Right renal cortex interstitium (tissue), 3 donors: Measurements from ENCODE around the gene PPM1J. TPM values are rescaled to one million over a fixed set of nuclear protein-coding genes. Genes with fewer than 3 reads are reported as not detected.

Source experiments
- DNase-seq, 3 donors: peaks; one replicate each; pipeline ENCODE4 v3.0.0-alpha.2; 2013; ENCODE audit warnings: low read depth in 3 of 3, low spot score in 2 of 3
- polyA plus RNA-seq, 3 donors: library from polyadenylated mRNA; unstranded; fragments of 120-200 nt; gene quantifications; one replicate each; pipeline ENCODE4 v1.2.1, GENCODE V29; 2013; ENCODE audit not compliant: insufficient read length in 3 of 3

Gene PPM1J
- polyA plus RNA-seq, 3 donors: 0.71 to 1.1 (median 0.93) TPM

DNA sequence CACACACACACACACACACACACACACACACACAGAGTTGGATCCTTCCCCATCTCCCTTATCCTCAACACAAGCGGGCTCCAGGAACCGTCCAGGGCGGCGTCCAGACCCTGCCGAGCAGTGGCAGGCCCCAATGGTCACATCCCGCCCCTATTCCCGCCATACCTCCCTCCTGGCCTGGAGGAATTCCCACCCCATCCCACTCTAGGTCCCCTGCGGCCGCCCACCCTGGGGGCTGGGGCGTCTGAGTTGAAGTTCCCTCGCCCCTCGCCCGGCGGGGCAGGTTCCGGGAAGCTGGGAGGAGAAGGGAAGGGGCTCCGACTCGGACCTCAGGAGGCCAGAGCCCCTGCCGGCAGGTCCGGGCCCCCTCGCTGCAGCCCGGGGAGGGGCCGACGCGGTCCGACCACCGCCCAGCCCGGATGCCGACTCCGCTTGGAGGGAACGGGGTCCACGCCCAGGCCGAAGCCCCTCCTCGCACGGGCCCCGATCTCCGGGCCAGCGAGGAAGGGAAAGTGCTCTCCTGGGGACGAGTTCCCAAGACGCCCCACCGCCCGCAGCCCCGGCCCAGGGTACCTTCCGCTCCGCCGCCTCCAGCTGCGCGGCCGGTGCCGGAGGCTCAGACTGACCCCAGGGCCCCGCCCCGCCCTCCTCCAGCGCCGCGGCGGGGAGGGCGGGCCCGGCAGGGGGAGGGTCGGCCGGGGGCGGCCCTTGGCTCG is 8.5 kb downstream of the PPM1J start, which contains the start of gene RHOC:
TSS of gene RHOC (minus strand) at position 623 of the 716 bp plus-strand sequence. CDS start 3,328 bp downstream, outside the sequence.
- DNase-seq: no peak

DNA sequence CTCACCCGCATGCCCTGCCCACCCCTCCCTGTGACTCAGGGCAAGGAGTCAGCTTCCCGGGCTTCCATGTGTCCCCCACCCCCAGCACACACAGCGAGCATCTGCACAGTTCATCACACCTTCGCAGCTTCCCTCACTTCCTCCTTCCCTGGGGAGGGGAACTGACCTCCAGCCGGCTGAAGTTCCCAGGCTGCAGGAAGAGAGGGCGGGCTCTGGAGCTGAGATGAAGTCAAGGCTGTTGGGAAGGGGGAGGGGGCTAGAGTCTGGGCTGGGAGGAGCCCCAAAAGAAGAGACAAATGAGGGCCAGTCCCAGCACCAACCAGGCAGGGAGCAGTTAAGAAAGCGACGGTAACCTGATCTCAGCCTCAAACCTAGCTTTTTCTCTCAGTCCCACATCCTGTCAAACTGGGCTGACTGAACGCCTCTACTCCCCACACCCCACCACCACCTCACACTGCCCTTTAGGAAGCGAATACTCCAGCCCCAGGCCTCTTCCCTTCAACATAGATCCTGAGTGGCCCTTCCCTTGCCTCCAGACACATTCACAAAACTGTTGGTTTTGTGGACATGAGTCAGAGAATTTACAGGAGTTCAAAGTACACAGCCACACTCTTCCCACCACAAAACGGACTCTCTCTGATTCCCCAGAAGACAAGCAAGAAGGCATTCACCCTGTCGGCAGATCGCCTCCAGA is 10.1 kb downstream of the PPM1J start:
- peak; percentile 88 to 93 (median 92) for DNase-seq

DNA sequence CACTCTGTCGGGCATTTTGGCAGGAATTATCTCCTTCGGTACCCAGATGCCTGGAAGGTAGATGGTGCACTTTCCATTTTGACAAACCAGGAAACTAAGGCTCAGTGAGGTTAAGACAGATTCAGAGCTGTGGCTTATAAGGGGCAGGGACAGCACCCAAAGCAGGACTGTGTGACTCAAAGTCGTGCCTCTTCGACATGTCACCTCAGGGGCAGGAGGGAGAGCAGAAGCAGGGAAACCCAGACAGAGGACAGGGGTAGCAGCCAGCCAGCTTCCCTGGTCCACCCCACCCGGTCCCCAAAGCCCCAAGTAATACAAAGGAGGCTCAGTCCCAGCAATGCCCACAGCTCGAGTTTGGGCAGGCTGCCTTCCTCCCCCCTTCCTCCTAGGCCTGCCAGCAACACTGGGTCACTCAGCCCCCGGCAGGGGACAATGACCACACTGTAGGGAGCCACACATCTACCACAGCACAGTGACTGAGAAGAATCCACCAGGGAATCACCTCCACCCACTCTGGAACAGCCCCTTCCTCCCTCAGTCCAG is 10.7 kb downstream of the PPM1J start:
- no peak for DNase-seq

DNA sequence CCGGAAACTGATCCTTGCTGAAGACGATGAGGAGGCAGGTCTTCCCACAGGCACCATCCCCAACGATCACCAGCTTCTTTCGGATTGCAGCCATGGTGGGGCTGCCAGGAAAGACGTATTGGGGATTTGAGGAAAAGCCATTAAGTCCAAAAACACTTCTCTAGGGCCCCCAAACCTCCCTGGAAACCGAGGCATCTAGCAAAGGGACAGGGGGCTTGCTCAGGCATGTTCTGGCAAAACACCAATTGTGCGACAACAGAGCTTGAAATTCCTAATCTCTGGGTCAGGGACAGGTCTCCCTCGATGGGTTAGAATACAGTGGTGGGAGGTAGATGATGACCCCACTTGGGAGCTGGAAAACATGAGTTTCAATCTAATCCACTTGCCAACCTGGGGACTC is 11.4 kb downstream of the PPM1J start:
- DNase-seq: no peak

DNA sequence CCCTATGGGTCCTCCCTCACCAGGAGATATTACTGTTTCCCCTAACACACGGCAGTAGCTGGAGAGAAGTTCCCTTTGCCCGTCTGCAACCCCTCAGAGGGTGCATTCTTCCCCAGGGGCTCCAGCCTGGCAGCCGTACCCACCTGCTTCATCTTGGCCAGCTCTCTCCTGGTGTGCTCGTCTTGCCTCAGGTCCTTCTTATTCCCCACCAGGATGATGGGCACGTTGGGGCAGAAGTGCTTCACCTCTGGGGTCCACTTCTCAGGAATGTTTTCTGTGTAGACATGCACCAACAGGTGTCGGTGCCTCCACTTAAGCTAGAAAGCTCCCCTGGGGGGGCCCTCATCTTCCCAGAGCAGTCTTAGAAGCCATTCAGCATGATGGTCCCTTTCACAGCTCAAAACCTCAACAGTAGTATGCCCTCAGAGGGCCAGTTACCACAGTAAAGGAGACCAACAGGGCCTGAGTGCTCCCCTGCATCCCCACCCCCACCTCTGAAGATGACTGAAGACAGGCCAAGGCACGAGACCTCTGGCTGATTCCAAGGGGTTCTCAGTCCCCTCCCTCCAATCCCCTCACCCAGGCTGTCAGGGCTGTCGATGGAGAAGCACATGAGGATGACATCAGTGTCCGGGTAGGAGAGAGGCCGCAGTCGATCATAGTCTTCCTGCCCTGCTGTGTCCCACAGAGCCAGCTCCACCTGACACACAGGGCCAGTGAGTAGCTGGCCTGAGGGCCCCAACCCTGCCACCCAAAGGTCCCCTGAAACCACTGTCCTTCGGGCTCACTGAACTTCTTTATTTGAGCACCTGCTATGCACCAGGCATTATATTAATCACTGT is 12.5 kb downstream of the PPM1J start:
- DNase-seq: no peak

DNA sequence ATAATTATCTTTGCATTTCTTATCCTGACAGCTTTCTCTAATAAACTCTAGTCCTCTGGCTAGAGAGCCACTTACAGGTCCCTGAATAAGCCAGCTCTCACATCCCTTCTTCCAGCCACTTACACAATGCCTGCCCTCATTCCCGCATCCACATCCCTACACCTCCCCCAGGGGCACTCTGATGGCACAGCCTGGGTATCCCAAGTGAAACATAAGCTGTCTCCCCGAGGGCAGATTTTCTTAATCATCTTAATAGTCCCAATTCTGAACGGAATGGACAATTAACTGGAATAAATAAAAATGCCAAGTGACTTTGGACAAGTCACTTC is 13.1 kb downstream of the PPM1J start:
- DNase-seq: no peak

DNA sequence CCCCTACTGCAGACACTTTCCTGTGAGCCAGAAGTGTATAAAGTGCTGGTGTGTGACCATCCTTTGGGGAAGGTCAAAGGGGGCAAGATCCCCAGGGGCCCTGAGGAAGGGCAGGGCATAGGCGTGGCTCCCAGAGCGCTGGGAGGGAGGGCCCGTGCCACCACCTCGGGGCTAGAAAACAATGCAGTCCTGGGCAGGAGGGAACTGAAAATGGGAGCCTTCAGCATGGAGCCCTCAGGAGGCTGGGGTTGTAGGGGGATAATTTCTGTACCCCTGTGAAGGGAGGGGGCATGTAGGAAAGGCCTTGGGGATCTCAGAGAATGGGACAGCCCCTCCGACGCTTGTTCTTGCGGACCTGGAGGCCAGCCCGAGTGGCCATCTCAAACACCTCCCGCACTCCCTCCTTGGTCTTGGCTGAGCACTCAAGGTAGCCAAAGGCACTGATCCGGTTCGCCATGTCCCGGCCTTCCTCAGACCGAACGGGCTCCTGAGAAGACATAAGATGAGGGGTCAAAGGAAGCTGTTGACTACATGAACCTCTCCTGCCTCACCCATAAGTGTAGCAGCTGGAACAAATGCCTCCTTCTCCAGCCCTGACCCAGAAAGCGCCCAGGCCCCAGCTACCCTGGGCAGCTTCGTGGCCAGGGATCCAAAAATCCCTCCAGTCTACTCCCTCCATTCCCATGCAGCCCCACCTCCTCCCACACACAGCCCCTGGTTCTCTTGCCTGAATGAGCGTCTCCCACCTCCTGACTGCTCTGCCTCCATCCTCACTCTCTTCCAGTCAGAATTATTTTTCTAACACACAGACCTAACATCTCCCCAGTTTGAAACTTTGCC is 13.7 kb downstream of the PPM1J start:
- no peak for DNase-seq

DNA sequence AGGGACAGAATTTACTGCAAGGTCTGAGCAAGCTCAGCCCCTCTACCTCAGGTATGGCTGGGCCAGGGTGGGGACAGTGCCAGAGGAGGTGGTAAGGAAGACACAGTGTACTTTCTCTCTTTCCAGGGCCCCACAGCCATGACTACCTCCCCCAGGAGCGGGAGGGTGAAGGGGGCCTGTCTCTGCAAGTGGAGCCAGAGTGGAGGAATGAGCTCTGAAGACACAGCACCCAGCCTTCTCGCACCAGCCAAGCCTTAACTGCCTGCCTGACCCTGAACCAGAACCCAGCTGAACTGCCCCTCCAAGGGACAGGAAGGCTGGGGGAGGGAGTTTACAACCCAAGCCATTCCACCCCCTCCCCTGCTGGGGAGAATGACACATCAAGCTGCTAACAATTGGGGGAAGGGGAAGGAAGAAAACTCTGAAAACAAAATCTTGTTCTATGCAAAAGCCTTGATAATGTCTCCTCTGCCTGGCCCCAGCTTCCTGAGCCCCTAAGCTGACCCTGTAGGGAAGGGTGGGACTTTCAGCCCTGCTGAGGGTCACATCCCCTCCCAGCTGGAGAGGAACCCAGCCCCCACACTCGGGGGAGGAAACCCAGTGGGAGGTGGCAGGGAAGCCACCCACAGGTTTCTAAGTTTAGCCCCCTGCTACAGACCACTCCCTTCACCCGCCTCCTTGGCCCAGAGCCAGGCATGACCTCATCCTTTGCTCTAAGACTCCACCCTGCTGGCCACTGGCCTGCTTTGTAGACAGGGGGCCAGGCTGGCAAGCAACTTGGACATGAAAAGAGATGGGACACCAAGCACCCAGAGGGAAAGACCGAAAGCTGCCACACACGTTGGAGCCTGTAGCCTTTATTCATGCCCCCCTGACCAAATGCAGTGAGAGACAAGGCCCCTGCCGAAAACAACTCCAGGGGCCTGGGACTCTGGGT is 14.6 kb downstream of the PPM1J start:
- peak; percentile 87 to 88 (median 88) for DNase-seq

DNA sequence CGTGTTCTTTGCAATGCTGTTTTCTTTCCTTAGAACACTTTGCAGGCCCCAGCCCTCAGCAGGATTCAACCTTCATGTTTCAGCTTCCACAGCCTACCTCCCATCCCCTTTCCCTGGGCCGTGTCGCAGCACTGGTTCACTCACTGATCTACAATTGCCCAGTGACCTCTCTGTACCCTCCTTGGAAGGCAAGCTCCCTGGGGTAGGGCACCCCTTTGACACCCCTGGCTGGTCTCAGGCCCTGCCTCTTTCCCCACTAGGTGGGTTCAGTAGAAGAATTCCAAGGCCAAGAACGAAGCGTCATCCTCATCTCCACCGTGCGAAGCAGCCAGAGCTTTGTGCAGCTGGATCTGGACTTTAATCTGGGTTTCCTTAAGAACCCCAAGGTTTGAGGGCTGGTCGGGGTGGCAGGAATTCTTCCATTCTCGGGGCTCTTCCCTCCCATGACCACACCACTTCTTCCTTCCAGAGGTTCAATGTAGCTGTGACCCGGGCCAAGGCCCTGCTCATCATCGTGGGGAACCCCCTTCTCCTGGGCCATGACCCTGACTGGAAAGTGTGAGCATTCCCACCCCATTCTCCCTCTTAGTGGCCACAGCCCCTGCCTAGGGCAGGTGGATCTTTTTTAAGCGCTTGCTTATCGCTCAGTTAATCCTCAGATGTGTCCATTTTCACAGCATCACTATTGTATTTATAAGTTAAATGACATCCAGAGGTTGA is 15.5 kb downstream of the PPM1J start:
- DNase-seq: no peak

DNA sequence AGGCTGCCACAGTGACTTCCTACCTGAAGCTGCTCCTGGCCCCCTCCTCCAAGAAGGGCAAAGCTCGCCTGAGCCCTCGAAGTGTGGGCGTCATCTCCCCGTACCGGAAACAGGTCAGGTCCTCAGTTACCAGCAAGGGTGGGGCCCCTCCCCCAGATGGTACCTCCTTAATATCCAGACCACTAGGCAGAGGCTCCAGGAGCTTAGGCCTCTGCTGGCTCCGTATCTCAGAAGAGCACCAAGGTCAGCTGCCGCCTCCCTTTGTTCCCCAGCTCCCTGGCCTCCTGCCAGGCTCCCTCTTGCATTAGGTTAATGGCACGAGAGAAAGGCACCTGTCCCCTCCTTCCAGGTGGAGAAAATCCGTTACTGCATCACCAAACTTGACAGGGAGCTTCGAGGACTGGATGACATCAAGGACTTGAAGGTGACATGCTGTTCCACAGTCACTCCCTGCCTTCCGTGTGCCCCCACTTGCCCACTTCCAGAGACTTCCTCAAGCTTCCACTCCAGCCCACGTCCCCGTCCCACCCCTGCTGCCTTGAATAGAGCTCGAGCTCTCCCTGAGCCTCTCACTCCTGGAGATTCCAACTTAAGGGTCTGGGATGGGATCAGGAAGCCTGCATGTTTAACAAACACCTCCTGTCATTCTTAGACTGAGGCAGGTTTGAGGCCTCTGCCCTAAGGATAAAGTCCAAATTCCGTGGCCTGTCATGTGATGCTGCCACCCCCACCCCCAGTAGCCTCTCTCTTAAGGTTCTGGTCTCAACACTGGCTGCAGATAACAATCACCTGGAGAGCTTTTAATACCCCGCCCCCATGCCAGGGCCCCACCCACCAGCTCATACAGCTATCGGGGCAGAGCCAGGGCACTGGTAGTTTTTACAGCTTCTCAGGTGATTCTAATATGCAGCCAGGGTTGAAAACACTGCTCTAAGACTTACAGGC is 16.5 kb downstream of the PPM1J start:
- DNase-seq: no peak

DNA sequence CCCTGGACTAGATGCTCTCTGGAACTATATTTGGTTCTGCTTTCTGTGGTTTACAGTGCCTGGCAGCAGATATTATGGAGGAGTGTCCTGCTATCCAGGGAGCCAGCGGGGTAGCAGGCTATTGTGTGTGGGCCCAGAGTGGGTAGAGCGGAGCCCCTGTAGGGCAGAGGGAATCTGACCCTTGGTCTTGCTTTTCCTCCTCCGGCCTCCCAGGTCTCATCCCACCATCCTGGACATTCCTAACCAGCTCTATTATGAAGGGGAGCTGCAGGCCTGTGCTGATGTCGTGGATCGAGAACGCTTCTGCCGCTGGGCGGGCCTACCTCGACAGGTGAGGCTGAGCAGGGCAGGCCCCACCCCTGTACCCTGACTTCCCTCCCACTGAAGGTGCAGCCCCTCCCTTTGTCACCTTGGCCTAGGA is 17.3 kb downstream of the PPM1J start:
- no peak for DNase-seq

DNA sequence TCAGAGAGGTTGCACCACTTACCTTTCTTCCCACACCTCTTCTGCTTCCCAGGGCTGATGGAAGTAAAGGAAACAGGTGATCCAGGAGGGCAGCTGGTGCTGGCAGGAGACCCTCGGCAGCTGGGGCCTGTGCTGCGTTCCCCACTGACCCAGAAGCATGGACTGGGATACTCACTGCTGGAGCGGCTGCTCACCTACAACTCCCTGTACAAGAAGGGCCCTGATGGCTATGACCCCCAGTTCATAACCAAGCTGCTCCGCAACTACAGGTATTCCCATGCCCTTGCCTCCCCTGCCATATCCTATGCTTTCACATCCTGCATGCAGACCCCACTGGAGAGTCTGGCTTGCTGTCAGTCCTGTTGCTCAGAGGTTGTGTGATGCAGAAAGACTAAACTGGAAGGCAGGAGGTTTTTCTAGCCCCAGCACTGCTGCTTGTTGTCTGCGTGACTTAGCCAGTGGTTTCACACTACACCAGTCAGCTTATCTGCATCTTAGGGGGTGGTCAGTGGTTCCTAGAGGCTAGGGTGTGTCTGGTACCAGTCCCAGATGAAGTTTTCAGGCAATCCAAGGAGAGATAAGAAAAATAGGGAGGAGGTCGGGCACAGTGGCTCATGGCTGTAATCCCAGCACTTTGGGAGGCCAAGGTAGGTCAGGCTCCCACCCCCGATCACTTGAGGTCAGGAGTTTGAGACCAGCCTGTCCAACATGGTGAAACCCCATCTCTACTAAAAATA is 18.4 kb downstream of the PPM1J start:
- no peak for DNase-seq

DNA sequence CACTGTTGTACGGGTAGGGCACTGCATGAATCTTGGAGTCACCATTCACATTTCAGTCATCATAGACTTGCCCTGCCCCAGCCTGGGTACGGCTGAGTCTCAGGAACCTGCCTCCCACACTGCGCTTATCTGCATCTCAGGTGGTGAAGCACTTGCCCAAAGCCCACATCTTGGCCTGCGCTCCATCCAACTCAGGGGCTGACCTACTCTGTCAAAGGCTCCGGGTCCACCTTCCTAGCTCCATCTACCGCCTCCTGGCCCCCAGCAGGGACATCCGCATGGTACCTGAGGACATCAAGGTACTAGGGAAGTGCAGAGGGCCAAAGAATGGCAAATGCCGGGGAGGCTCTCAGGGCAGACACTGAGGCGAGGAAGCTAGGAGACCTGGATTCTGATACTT is 19.9 kb downstream of the PPM1J start:
- DNase-seq: no peak

DNA sequence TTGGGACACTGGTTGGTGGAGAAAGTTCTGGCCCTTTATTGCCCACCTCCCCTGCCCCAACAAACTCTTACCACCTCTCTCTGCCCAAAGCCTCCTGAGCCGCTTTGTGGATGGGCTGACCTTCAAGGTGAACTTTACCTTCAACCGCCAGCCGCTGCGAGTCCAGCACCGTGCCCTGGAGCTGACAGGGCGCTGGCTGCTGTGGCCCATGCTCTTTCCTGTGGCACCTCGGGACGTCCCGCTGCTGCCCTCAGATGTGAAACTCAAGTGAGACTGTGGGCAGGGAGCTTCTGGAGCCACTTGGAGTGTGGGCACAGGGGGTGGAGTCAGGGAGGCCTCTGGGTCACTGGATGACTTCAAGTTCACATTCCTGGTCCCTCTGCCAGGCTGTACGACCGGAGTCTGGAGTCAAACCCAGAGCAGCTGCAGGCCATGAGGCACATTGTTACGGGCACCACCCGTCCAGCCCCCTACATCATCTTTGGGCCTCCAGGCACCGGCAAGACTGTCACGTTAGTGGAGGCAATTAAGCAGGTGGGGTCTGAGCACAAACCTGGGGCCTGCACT is 20.7 kb downstream of the PPM1J start:
- DNase-seq: no peak

DNA sequence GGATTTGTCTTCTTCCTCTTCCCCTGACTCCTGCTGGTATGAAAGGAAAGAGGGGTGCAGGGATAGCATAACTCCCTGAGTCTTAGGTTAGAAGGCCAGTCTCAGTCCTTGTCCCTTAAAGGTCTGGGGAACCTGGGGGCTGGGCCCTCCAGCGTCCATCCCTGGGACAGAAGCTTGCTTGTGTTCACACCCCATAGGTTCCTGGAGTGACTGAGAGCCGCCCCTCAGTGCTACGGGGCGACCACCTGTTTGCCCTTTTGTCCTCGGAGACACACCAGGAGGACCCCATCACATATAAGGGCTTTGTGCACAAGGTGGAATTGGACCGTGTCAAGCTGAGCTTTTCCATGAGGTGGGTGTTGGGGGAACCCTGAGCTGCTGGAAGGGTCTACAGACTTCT is 21.3 kb downstream of the PPM1J start:
- no peak for DNase-seq

DNA sequence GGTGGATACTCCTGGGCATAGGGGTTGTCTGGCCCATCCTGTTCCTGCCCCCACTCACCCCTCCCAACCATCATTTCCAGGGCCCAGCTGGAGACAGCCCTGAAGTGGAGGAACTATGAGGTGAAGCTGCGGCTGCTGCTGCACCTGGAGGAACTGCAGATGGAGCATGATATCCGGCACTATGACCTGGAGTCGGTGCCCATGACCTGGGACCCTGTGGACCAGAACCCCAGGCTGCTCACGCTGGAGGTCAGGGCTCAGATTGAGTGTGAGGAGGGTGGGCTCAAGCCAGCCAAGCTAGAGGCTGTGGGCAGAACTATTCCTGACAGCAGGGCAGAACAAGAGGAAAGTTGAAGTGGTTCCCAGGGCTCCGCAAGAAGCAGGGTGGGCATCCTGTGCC is 22.5 kb downstream of the PPM1J start:
- no peak for DNase-seq
